Measurements from ENCODE around the gene GMDS. TPM values are rescaled to one million over a fixed set of nuclear protein-coding genes. Genes with fewer than 3 reads are reported as not detected.

Gene GMDS
- total RNA-seq, 2 experiments from 2014 or later = 38.4 to 41.3 TPM

DNA sequence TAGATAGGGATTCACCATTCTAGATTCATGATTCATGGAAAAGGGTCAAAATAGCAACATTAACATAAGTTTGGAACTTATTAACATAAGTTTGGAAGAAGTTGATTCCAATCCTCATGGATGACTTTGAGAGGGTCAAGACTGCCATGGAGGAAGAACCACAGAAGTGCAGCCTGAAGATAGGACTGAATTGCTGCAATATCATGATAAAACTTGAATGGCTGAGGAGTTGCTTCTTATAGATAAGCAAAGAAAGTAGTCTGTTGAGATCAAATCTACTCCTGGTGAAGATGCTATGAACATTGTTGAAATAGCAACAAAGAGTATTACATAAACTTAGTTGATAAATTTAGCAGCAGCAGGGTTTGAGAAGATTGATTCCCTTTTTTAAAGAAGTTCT is 62.2 kb downstream of the GMDS start:
- DNase-seq = no peak
- H3K4me1 Mint-ChIP-seq (ENCODE audit: low read depth) = peaks cover 37% of the 10 kb centered on the region
- peaks cover 6% of the 10 kb centered on the region for H3K9me3 Mint-ChIP-seq
- intact Hi-C loops (cut with micrococcal nuclease) = no loop called here
- no peak overlapping the region for H3K4me3 Mint-ChIP-seq
- peaks cover 5% of the 10 kb centered on the region for H3K36me3 Mint-ChIP-seq (ENCODE audit: low read depth)
- CTCF ChIA-PET = interaction anchor here (1.6 kb wide), 1 partner anchor 341 kb away, joined by 3 read pairs; no protein-coding TSS in a partner anchor
- no peak overlapping the region for H3K27ac Mint-ChIP-seq
- H3K27me3 Mint-ChIP-seq (ENCODE audit: low read depth) = peaks cover 4% of the 10 kb centered on the region

DNA sequence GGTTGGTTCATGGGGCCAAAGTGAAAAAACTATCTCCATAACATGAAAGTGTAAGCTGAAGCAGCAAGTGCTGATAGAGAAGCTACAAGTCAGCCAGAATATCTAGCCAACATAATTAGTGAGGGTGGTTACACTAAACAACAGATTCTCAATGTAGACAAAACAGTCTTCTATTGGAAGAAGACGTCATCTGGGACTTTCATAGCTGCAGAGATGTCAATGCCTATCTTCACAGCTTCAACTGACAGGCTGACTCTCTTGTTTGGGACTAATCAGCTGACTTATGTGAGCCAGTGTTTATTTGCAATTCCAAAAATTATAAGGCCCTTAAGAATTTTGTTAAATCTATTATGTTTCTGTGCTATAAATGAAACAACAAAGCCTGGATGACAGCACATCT is 63.2 kb downstream of the GMDS start:
- CTCF ChIA-PET = interaction anchor here (1.2 to 1.6 kb wide), 2 partner anchors 342 to 586 kb away, joined by 3 to 4 read pairs; no protein-coding TSS in a partner anchor
- Mint-ChIP-seq H3K4me3 (no peak overlapping the region), H3K9me3 (peaks cover 14% of the 10 kb centered on the region), H3K27ac (no peak overlapping the region), H3K27me3 (ENCODE audit: low read depth) (peaks cover 4% of the 10 kb centered on the region), H3K36me3 (ENCODE audit: low read depth) (peaks cover 13% of the 10 kb centered on the region), H3K4me1 (ENCODE audit: low read depth) (peaks cover 32% of the 10 kb centered on the region)
- intact Hi-C loops (cut with micrococcal nuclease) = no loop called here
- DNase-seq = no peak

DNA sequence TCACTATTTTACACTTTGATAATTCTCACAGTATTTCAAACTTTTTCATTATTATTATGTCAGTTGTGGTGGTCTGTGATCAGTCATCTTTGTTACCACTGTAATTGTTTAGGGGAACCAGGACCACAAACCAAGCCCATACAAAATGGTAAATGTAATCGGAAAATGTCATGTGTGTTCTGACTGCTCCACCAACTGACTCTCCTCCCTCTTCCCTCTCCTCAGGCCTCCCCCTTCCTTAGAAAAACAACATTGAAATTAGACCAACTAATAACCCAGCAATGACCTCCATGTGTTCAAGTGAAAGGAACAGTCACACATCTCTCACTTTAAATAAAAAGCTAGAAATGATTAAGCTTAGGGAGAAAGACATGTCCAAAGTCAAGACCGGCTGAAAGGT is 63.8 kb downstream of the GMDS start:
- intact Hi-C loops (cut with micrococcal nuclease) = no loop called here
- H3K27me3 Mint-ChIP-seq (ENCODE audit: low read depth) = peaks cover 4% of the 10 kb centered on the region
- no peak for DNase-seq
- H3K36me3 Mint-ChIP-seq (ENCODE audit: low read depth) = peaks cover 13% of the 10 kb centered on the region
- no peak overlapping the region for H3K27ac Mint-ChIP-seq
- H3K4me3 Mint-ChIP-seq = no peak overlapping the region
- CTCF ChIA-PET = interaction anchor here (1.2 to 1.6 kb wide), 2 partner anchors 343 to 585 kb away, joined by 3 to 4 read pairs; no protein-coding TSS in a partner anchor
- peaks cover 33% of the 10 kb centered on the region for H3K4me1 Mint-ChIP-seq (ENCODE audit: low read depth)
- H3K9me3 Mint-ChIP-seq = peaks cover 14% of the 10 kb centered on the region

DNA sequence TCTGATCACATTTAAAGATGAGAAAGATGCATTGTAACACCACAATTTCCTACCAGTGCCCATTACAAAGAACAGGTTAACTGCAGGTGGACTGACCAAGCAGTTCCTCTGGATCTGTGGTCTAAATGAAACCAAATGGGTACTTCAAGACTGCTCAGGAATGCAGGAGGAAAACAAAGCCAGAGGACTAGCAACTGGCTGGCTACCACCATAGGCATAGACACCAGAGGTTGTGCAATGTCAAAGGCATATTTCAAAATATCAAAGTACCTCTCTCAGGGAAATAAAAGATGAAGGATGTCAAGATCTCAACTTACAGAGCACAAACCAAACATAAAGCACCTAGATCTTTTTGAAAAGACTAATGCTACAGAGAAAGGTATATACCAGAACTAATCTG is 65.5 kb downstream of the GMDS start:
- Mint-ChIP-seq H3K36me3 (ENCODE audit: low read depth) (peaks cover 13% of the 10 kb centered on the region), H3K4me3 (no peak overlapping the region), H3K27me3 (ENCODE audit: low read depth) (no peaks in the 10 kb centered on the region), H3K4me1 (ENCODE audit: low read depth) (peaks cover 34% of the 10 kb centered on the region), H3K9me3 (peaks cover 14% of the 10 kb centered on the region), H3K27ac (no peak overlapping the region)
- CTCF ChIA-PET = no interaction called here
- DNase-seq = no peak
- intact Hi-C loops (cut with micrococcal nuclease) = no loop called here

DNA sequence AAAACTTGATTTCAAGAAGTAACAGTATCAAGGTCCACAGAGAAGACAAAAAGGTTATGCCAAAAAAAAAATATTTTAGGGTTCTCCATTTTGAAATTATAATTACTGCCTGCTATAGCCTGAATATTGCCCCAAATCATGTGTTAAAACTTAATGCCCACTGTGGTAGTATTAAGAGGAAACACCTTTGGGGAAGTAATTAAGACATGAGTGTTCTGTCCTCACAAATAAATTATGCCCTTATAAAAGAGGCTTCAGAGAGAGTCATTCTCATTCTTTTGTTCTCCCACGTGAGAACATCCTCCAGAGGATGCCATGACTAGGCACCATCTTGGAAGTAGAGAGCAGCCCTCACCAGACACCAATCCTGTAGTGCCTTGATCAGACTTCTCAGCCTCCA is 66.2 kb downstream of the GMDS start:
- no peaks in the 10 kb centered on the region for H3K27me3 Mint-ChIP-seq (ENCODE audit: low read depth)
- H3K36me3 Mint-ChIP-seq (ENCODE audit: low read depth) = peaks cover 13% of the 10 kb centered on the region
- no peak overlapping the region for H3K27ac Mint-ChIP-seq
- CTCF ChIA-PET = no interaction called here
- H3K4me3 Mint-ChIP-seq = no peak overlapping the region
- peaks cover 32% of the 10 kb centered on the region for H3K4me1 Mint-ChIP-seq (ENCODE audit: low read depth)
- no peak for DNase-seq
- intact Hi-C loops (cut with micrococcal nuclease) = no loop called here
- H3K9me3 Mint-ChIP-seq = peaks cover 14% of the 10 kb centered on the region

DNA sequence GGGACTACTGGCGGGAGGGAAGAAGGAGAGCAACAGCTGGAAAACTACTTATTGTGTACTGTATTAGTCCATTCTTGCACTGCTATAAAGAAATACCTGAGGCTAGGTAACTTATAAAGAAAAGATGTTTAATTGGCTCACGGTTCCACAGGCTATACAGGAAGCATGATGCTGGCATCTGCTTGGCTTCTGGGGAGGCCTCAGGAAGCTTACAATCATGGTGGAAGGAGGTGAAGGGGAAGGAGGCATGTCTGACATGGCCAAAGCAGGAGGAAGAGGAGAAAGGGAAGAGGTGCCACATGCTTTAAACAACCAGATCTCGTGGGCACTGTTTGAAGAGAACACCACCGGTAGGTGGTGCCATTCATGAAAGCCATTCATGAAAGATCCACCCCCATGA is 67.3 kb downstream of the GMDS start:
- Mint-ChIP-seq H3K27ac (no peak overlapping the region), H3K36me3 (ENCODE audit: low read depth) (peaks cover 13% of the 10 kb centered on the region), H3K9me3 (peaks cover 14% of the 10 kb centered on the region), H3K4me1 (ENCODE audit: low read depth) (peaks cover 30% of the 10 kb centered on the region), H3K27me3 (ENCODE audit: low read depth) (no peaks in the 10 kb centered on the region), H3K4me3 (no peak overlapping the region)
- intact Hi-C loops (cut with micrococcal nuclease) = no loop called here
- CTCF ChIA-PET = no interaction called here
- DNase-seq = no peak

DNA sequence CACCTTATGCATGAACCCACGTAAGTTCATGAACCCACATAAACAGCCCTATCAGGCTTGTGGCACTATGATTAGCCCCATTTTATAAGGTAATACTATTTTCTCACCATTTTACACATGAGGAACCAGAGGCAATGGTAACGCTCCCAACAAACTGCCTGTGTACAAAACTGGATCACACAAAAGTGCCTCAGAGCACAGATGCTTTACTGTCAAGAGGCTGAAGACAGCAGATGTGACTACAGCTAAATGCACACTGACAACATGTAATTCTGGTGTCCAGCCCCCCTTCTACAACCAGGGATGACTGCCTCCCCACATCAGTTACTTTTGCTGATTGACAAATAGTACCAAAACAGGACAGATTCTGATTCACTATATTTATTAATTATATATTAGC is 69.6 kb downstream of the GMDS start:
- DNase-seq = no peak
- Mint-ChIP-seq H3K9me3 (peaks cover 14% of the 10 kb centered on the region), H3K4me1 (ENCODE audit: low read depth) (peaks cover 30% of the 10 kb centered on the region), H3K4me3 (no peak overlapping the region), H3K27ac (no peak overlapping the region), H3K36me3 (ENCODE audit: low read depth) (peaks cover 11% of the 10 kb centered on the region), H3K27me3 (ENCODE audit: low read depth) (no peaks in the 10 kb centered on the region)
- intact Hi-C loops (cut with micrococcal nuclease) = no loop called here
- CTCF ChIA-PET = interaction anchor here (0.6 to 1.0 kb wide), 2 partner anchors 16 to 378 kb away, joined by 3 read pairs; no protein-coding TSS in a partner anchor

DNA sequence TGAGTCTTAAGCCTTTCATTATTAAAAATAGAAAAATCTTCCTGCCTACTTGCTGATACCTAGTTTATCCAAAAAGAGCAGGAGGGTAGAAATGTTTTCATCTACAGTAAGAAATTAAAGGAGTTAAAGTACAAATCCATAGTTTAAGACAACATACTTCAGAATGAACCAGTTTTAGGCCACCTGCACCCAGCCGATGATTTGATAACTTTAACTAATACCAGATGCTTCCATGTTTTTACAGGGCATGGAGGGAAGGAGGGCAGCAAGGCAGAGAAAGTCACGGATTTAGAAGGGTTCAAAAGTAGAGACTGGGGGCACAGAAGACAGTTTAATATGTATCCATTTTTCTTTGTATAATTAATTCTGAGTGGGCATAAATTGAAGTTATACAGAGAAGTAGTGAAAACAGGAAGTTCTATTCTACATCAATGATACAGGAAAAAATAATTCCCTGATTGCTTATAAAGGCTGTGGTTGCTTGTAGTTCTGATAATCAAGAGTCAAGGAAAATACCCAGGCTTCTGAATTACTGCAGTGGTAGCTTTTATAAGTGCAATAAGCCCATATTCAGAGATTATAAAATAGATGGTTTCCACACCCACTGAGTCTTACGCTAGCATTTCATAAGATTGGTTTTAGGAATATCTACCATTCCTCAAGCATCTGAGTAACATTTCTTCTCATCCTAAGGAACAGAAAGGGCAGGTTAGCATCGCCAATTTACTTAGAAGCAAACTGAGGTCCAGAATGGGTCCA is 72.0 kb downstream of the GMDS start:
- CTCF ChIA-PET = no interaction called here
- H3K4me1 Mint-ChIP-seq (ENCODE audit: low read depth) = peaks cover 28% of the 10 kb centered on the region
- no peak overlapping the region for H3K27ac Mint-ChIP-seq

DNA sequence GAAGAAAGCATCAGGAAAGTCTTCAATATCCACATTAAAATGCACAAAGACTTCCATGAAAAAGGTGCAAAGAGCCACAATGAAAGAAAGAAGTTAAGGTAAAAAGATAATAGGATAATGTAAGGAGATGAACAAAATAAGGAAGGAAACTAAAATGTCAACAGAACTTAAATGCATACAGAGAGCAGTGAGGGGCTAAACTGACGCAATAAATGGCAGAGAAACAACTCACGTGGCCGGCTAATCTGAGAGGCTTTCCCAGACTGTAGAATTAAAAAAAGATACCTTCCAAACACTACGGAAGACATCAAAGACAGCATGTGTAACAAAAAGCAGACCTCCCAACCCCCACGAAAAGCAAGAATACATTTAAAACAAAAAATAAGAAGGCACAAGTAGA is 73.7 kb downstream of the GMDS start:
- no peaks in the 10 kb centered on the region for H3K27me3 Mint-ChIP-seq (ENCODE audit: low read depth)
- H3K4me1 Mint-ChIP-seq (ENCODE audit: low read depth) = peaks cover 23% of the 10 kb centered on the region
- no peaks in the 10 kb centered on the region for H3K36me3 Mint-ChIP-seq (ENCODE audit: low read depth)
- no peak for DNase-seq
- H3K27ac Mint-ChIP-seq = no peak overlapping the region
- intact Hi-C loops (cut with micrococcal nuclease) = no loop called here
- H3K9me3 Mint-ChIP-seq = no peaks in the 10 kb centered on the region
- H3K4me3 Mint-ChIP-seq = no peak overlapping the region
- CTCF ChIA-PET = no interaction called here

More for the DNA sequence above, 72.0 kb downstream of the GMDS start:
- no peak for DNase-seq
- Mint-ChIP-seq H3K9me3 (peaks cover 10% of the 10 kb centered on the region), H3K27me3 (ENCODE audit: low read depth) (no peaks in the 10 kb centered on the region), H3K36me3 (ENCODE audit: low read depth) (peaks cover 10% of the 10 kb centered on the region), H3K4me3 (no peak overlapping the region)
- intact Hi-C loops (cut with micrococcal nuclease) = no loop called here

DNA sequence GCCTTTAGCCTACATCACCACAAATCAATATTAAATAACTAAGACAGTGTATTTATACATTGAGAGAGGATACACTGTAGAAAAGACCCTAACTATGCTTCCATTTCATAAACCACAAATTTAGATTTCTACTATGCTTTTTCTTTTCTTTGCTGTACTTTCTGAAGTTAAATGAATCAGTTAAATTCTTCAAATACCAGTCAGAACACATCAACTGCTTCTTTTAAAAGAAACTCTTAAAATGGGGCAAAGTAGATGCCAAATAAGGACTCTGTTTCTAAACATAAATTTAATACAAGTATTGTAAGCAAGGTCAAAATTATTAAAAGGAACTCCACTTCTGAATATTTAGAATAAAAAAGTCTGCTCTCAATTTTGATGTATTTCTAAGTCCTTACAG is 76.9 kb downstream of the GMDS start:
- Mint-ChIP-seq H3K4me3 (no peak overlapping the region), H3K27me3 (ENCODE audit: low read depth) (no peaks in the 10 kb centered on the region), H3K36me3 (ENCODE audit: low read depth) (no peaks in the 10 kb centered on the region), H3K9me3 (no peaks in the 10 kb centered on the region), H3K4me1 (ENCODE audit: low read depth) (peaks cover 13% of the 10 kb centered on the region), H3K27ac (no peak overlapping the region)
- intact Hi-C loops (cut with micrococcal nuclease) = no loop called here
- CTCF ChIA-PET = no interaction called here
- no peak for DNase-seq

DNA sequence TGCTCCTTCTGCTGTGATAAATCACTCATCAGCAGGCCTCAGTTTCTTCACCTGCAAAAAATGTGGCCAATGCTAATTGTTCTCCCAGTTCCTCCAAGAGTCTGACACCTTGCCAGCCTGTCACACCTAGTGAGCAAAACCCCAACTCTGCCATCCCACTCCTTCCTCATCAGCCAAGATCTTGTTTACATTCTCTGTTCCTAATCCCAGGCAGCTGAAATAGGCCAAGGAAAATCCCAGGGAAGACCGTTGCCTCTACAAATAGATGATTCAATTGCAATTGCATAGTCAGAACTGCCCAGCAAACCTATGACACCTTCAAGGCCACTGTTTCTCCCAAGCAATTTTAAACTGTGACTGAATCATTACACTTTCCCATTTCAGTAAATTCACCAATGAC is 78.7 kb downstream of the GMDS start:
- DNase-seq = no peak
- intact Hi-C loops (cut with micrococcal nuclease) = no loop called here
- Mint-ChIP-seq H3K4me1 (ENCODE audit: low read depth) (peaks cover 25% of the 10 kb centered on the region), H3K27me3 (ENCODE audit: low read depth) (no peaks in the 10 kb centered on the region), H3K9me3 (no peaks in the 10 kb centered on the region), H3K27ac (no peak overlapping the region), H3K36me3 (ENCODE audit: low read depth) (no peaks in the 10 kb centered on the region), H3K4me3 (no peak overlapping the region)
- CTCF ChIA-PET = no interaction called here

DNA sequence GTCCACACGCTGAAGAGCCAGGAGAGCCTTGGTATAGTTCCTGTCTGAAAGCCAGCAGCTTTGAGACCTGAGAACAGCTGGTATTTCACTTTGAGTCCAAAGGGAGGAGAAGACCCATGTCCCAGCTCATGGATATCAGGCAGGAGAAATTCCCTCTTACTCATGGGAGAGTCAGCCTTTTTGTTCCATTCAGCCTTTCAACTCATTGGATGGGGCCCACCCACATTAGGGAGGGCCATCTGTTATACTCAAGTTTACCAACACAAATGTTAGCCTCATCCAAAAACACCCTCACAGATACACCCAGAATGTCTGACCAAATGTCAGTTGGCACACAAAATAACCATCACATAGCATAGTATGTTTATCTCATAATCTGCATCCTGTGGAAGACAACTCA is 80.1 kb downstream of the GMDS start:
- H3K9me3 Mint-ChIP-seq = no peaks in the 10 kb centered on the region
- CTCF ChIA-PET = no interaction called here
- H3K4me3 Mint-ChIP-seq = no peak overlapping the region
- intact Hi-C loops (cut with micrococcal nuclease) = no loop called here
- DNase-seq = no peak
- H3K27ac Mint-ChIP-seq = no peak overlapping the region
- peaks cover 23% of the 10 kb centered on the region for H3K4me1 Mint-ChIP-seq (ENCODE audit: low read depth)
- no peaks in the 10 kb centered on the region for H3K36me3 Mint-ChIP-seq (ENCODE audit: low read depth)
- no peaks in the 10 kb centered on the region for H3K27me3 Mint-ChIP-seq (ENCODE audit: low read depth)

DNA sequence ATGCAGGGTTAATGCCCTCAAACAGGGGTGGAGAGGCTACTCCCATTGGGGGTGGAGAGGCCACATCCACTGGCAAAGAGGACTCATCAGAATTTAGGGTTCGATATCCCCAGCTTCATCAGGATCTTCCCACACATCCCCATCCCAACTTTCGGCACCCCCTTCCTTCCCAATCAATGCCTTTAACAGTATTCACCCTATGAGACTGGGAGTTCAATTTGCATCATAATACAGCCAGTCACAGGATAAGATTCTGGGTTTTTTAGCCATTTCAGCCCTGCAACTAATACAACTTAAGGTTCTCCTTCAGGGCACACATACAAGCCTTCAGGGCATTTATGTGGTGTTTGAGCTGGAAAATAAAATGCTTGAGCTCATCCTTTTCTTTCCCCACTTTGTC is 80.9 kb downstream of the GMDS start:
- intact Hi-C loops (cut with micrococcal nuclease) = no loop called here
- no peaks in the 10 kb centered on the region for H3K27me3 Mint-ChIP-seq (ENCODE audit: low read depth)
- no peak for DNase-seq
- H3K4me1 Mint-ChIP-seq (ENCODE audit: low read depth) = peaks cover 23% of the 10 kb centered on the region
- CTCF ChIA-PET = no interaction called here
- H3K36me3 Mint-ChIP-seq (ENCODE audit: low read depth) = no peaks in the 10 kb centered on the region
- H3K27ac Mint-ChIP-seq = no peak overlapping the region
- H3K4me3 Mint-ChIP-seq = no peak overlapping the region
- no peaks in the 10 kb centered on the region for H3K9me3 Mint-ChIP-seq

All from activated naive CD4-positive, alpha-beta T cell treated with anti-CD3 and anti-CD28 coated beads for 36 hours (primary cell).